DMS153 (cell line): ENCODE data around the gene PABPN1.

Experiments
- DNase-seq: peaks from one replicate; lab custom pipeline; 2025; lab: John Stamatoyannopoulos, UW

PABPN1 gene

GRCh38 chr14:23358042-23358441 lies 36.8 kb downstream of the PABPN1 start:
- no peak for DNase-seq

- no peak for DNase-seq
These were observed 37.4 kb downstream of the PABPN1 start for GRCh38 chr14:23358553-23359166.

- no peak for DNase-seq
These were observed 37.9 kb downstream of the PABPN1 start for GRCh38 chr14:23359167-23359626.

- DNase-seq, result no peak
These were observed 38.6 kb downstream of the PABPN1 start for GRCh38 chr14:23359722-23360447.

GRCh38 chr14:23360496-23360895 lies 39.2 kb downstream of the PABPN1 start:
- DNase-seq, result no peak

GRCh38 chr14:23361320-23361719 lies 40.1 kb downstream of the PABPN1 start:
- DNase-seq, result no peak

- DNase-seq, result no peak
These were observed 40.5 kb downstream of the PABPN1 start for GRCh38 chr14:23361763-23362162.

- no peak for DNase-seq
These were observed 40.9 kb downstream of the PABPN1 start for GRCh38 chr14:23362200-23362599.

- peak; percentile 27 for DNase-seq
These were observed 43.1 kb downstream of the PABPN1 start for GRCh38 chr14:23364164-23365035.

- DNase-seq, result no peak
These were observed 43.9 kb downstream of the PABPN1 start, which contains the start of gene EFS for GRCh38 chr14:23365036-23365731. Gene EFS, minus strand, starts transcription at chr14:23365172. Its CDS starts 147 bp downstream, at chr14:23365025.

GRCh38 chr14:23365732-23366425 lies 44.6 kb downstream of the PABPN1 start:
- peak; percentile 54 for DNase-seq

- peak; percentile 54 for DNase-seq
These were observed 45.2 kb downstream of the PABPN1 start for GRCh38 chr14:23366426-23366921.

- no peak for DNase-seq
These were observed 49.0 kb downstream of the PABPN1 start for GRCh38 chr14:23370221-23370620.

GRCh38 chr14:23371865-23372264 lies 50.6 kb downstream of the PABPN1 start:
- DNase-seq, result no peak

GRCh38 chr14:23372509-23372908 lies 51.3 kb downstream of the PABPN1 start, which contains the start of gene IL25:
Gene IL25, plus strand, starts transcription at chr14:23372809.
- no peak for DNase-seq

- DNase-seq, result no peak
These were observed 51.8 kb downstream of the PABPN1 start for GRCh38 chr14:23373041-23373440.
